Stimulated activated CD8-positive, alpha-beta memory T cell treated with anti-CD3 and anti-CD28 coated beads, Interleukin-4, amount 100 ng/mL, for 4 hours (primary cell): ENCODE results near the gene BCL2L15.

Source experiments
- DNase-seq, 2 donors: peaks; one replicate each; pipeline ENCODE4 v3.0.0-alpha.2; 2020; ENCODE audit warnings: low read depth in 2 of 2, low spot score in 1 of 2

BCL2L15 gene

DNA sequence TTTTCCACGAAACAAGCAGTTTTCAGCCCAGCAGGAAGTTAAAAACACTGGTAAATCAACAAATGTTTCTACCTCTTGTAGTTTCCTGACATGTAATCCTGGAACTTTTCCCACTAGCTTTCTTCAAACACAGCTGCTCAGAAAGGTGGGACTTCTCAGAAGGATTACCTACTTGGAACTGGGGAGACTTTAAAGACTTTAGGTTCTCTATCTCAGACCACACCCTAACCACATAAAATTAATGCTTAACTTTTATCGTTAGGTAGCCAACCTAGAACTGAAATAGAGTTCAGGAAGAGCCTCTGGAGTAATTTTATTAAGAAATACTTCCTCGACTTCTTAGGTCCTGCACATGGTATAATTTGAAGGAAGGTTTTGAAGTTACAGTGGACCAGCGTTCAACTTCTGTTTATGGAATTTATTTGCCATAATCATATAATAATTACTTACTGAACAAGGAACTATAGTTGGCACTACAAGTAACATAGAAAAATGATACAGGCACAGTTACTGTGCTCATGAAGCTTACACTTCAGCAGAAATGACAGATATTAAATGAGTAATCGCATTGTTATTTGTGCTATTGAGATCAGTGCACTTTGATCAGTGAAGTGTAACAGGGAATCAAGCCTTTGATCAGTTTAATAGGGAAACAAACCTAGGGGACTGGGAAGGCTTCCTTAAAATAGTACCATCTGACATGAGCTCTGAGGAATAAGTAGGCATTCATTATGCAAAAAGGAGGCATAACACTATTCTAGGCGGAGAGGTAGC lies at the start of gene BCL2L15:
Gene BCL2L15, minus strand, starts transcription at position 180 of the 774 bp plus-strand sequence. CDS start 206 bp downstream, outside the sequence.
- no peak for DNase-seq

DNA sequence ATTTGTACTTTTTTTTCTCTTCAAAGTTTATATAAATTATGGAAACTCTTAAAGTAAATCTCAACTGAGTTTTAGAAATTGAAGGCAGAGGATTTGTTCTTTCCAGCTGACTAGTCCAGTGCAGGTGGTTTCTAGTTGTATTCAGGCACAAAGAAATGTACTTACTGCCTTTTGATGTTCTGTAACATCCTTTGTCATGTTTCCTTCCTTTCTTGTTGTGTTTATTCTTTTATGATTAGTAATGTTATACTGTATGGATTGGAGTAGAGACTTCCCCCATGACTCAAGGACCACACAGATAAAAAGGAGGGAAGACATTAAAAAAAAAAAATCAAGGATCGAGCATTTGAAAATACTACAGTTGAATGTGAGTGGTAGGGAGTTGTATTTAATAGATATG lies 49.8 kb upstream of the BCL2L15 start:
- no peak for DNase-seq

DNA sequence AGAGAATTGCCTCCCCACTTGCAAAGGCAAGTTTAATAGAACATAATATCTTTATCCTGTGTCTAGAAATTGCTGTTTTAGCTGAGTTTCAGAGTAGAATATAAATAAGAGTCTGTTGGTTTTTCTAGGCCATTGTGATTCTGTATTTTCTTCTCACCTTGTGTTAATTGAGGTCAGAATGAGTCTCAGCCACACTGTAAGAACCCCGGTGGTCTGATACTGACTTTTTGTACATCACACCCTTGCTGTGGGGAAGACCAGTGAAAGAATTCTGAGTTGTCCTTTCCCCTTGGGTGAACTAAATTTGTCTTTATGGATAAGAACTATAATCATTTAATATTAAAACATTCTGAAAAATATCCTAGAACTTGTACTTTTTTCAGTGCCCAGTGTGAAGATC lies 48.6 kb upstream of the BCL2L15 start:
- DNase-seq: no peak

DNA sequence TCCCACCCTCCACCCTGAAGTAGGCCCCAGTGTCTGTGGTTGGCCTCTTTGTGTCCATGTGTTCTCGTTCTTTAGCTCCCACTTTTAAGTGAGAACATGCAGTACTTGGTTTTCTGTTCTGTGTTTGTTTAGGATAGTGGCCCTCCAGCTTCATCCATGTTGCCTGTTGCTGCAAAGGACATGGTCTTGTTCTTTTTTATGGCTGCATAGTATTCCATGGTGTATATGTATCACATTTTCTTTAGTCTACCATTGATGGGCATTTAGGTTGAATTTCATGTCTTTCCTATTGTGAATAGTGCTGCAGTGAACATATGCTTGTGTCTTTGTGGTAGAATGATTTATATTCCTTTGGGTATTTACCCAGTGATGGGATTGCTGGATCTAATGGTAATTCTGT lies 47.8 kb upstream of the BCL2L15 start:
- DNase-seq: no peak

DNA sequence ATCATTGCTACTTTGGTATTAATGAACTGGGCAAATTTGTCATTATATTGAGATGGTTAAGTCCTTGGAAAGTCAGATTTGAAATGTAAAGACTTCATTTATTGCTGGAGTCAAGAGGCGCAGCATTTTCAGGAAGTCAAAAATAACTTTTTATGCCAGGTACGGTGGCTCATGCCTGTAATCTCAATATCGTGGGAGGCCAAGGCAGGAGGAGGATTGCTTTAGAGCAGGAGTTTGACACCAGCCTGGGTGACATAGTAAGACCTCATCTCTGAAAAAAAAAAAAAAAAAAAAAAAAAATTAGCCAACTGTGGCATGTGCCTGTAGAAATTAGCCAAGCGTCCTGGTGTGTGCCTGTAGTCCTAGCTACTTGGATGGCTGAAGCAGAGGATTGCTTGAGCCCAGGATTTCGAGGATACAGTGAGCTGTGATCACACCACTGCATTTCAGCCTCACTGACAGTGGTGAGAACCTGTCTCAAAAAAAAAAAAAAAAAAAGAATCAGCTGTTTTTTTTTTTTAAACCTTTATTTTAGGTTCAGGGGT lies 47.2 kb upstream of the BCL2L15 start:
- DNase-seq: no peak

DNA sequence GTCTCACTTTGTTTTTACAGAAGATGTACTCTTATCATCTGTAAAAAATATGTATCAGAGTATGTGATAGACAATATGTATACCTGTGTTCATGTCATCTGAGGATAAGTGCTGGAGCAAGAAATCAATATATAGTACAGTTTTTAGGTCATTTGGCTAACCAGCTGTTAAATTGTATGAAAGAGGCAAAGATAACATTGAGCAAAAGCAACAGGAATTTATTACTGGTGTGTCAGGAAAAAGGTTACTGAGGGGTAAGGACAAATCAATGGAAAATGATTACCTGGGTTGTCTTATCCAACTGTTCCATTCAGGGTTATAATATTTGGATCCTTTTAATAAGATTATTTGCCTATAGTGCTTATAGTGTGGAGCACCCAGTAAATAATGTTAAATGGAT lies 46.6 kb upstream of the BCL2L15 start:
- DNase-seq: no peak

DNA sequence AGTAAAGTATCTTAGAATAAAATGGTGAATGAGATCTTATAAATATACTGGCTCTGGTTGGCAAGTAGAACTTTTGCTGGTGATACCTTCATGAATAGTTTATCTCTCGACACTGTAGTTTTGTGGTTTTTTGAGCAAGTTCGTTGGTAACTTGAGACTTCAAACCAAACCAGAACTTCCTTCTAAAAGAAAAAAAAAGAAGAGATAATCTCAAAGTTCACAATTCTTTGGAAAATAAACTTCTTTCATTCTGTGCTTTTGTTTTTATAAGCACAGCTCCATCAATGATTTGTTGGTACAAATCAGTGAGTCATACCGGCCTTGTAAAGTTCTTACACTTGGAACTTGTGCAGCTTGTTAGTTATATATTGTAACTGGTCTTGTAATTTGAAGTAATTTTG lies 44.1 kb upstream of the BCL2L15 start:
- DNase-seq: no peak

DNA sequence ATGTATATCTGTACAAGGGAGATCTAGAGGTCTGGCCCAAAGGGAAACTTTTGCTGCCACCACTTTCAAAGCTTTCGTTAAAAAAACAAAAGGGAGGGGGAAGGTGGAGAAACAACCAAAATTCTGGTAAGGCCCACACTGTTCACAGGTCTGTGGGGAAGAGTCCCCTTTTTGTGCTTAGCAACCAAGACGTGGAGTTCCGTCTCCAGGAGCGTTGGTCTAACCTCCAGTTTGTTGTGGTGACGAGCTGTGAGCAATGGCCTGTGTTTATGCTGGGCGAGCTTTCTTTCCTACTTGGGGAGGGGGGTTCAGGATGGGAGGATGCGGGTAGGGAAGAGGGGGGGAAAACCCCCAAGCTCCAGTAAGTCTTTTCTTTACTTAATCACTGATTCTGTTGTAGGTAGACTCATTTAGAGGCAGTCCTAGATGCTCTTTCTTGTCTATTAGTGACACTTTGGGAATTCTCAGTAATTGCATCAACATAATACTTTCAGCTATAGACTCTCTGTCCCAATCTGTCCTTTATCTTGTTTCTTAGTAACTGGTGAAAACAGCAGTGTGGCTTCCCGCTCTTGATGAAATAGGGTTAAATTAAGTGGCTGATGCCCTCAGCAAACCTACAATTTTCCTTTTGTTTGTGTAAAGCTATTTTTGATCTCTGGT lies 43.2 kb upstream of the BCL2L15 start:
- DNase-seq: peak; percentile 24 to 36

DNA sequence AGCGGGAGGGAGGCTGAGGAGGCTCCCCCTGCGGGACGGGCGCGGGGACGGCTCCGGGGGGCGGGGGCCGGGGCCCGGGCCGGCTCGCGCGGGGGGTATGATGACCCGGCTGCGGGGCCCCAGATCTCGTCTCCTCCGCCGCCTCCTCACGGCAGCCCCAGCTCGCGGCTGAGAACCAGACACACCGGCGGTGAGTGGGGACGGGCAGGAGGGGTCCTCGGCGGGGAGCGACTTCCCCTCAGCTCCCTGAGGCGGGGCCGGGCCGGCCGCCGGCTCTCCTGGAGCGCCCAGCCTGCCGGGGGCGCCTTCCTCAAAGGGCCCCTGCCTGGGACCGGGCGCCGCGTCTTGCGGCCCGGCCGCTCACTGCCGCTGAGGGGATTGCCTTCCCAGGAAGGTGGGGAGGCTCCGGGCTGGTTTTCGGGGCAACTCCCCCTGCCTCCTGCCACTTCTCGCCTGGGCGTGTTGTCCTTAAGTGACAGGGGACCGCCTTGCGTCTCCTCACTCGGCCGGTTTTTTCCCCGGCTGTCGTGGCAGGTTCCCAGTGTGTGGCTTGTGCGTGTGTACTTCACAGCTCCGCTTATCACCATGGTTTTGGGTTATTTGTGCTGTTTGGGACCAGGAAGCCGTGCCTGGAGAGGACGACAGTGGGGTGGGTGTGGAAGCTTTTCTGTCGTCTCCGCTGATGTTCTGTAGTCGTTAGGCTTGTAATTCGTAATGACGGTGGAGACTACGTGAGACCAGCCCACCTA lies 42.5 kb upstream of the BCL2L15 start:
- DNase-seq: peak; percentile 20 to 48

DNA sequence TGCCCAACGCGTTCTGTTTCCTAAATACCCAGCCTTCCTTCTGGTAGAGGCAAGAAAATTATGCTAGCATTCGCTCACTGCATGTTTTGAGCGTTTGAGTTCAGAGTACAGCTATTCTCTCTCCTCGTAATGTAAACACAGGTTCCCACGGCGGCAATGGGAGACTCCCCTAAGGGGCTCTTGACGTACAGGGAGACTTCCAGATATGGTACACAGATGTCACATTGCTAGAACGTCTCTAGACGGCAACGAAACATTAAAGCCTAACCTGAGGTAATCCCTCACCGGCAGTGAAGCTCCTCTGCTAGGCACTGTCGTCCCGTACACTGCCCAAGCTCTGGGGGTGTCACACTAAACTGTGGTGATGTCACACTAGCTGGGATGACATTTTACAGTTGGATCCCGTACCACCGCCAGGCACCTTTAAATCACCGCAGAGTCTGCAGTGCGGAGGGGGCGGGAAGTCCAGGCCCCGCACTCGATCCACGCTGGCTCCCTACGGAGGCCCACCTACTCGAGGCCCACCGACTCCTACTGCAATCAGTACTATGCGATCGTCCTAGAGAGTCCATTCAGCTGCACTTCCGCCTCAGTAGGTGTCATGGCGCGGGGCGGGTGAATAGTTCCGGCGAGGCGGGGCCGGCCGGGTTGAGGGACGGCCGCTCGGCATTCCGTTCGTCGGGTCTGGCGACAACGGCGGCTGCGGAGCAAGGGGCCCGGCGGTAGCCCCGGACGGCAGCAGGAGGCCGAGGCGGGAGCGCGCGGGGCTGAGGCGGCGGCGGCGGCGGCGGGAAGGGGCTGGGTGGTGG lies 41.8 kb upstream of the BCL2L15 start, which contains the start of gene HIPK1:
Gene HIPK1, plus strand, starts transcription at position 384 of the 809 bp plus-strand sequence.
- peak; percentile 83 to 85 for DNase-seq

DNA sequence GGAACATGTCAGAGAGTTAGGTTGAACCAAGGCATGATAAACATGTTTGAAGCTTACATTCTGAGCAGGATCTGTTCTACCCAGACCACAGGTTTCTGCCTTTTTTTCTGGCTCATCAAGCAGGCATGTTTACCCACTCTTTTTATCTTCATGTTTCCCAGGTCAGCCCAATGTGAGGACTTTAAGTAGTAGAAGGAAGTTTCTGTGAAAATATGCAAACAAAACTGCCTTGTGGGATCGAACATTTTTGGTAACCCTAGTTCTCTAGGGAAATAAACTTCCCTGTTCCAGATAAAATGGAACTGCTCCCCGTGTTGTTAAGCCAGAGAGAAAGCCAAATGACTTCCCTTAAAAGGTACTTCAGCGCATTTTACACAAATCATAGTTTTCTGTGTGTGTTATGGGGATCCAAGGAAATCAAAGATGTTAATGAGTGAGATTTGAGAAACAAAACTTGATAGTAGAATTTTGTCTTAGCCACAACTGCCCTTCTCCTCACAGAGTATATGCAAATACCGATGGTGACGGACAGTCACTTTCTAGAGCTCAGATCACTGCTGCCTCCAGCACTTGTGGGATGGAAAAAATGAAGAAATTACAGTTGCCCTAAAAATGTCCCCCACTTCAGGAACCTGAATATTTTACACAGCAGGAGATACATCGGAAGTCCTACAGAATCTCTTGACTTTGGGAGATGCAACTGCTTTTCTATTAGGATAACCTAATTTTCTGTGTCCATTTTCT lies 41.0 kb upstream of the BCL2L15 start:
- no peak for DNase-seq

DNA sequence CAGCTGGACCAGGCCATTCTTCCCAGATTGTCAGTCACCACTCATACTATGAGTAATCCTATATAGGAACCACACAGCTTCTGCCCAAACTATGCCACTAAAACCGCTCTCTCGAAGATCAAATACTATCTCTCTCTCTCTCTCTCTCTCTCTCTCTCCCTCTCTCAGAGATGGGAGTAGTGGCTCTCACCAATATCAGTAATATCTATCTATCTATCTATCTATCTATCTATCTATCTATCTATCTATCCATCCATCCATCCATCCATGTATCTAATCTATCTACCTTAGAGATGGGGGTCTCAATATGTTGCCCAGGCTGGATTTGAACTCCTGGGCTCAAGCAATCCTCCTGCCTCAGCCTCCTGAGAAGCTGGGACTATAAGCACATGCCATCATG lies 37.1 kb upstream of the BCL2L15 start:
- DNase-seq: no peak

DNA sequence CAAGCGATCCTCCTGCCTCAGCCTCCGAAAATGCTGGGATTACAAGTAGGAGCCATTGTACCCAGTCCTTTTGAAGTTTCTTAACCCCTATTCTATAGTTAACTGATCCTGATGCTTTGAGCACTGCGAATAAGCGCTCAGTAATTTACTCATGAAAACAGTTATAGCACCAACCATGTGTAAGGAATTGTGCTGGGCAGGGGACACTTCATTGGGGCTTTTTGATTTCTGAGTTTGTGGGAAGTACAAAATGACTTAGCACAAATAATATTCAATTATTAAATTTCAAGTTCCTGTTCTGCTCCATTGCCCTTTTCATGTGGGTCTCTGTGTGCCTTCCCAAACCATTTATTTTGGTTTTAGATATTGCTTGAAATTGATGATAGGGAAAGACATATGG lies 35.6 kb upstream of the BCL2L15 start:
- no peak for DNase-seq

DNA sequence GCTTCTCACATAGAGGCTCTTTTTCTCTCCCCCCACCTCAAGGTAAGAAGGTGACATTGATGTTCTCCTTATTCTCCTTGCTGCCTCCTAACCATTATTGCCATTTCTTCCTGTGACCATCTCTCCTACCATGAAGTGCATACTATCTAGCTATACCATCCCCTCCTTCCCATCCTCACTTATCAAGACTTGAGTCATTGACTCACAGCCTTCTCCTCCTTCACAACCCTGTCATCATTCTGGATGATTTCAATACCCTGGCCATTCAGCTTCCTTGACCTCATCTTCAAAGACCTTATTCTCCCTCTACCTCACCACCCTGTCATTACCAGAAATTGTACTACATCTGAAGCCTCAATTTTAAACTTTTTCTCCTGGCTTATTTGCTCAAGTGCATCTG lies 30.9 kb upstream of the BCL2L15 start:
- no peak for DNase-seq

DNA sequence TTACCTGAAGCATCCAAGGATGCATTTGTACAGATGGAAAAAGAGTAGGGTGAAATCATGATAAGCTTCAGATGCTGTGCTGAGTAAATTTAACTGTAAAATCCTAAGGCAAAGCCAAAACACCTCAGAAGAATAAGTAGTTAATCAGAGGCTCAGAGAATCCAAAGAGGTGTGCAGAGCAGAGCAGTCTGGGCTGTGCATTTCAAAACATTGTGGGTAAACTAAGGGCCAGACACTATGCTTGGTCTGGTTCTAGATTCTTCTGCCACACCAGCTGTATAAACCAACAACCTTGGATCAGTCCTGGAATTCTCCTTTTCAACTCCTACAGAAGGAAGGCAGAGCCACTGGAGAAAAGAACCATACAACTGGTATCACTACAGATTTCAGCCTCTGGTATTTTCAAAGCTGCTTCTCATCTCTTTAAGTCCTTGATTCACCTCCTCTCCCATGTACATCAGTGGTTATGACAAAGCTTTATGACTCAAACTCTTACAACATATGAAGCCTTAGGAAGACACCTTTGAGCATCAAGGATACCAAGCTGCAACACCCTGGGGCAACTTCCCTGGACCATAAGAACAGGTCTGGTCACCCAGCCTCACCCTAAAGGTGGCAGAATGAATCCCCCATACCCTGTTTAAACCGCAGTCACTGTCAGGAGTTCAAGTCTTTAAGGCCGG lies 30.2 kb upstream of the BCL2L15 start:
- DNase-seq: no peak

DNA sequence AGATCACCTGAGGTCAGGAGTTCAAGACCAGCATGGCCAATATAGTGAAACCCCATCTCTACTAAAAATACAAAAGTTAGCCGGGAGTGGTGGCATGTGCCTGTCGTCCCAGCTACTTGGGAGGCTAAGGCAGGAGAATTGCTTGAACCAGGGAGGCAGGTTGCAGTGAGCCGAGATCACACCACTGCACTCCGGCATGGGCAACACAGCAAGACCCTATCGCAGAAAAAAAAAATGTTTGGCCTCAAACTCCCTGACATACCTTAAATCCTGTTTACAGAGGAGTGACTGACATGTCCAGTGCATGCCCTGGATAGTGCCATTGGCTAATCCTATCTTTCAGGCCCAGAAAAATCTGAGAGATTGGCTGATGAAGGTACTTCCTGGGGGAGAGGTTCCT lies 29.6 kb upstream of the BCL2L15 start:
- DNase-seq: no peak

DNA sequence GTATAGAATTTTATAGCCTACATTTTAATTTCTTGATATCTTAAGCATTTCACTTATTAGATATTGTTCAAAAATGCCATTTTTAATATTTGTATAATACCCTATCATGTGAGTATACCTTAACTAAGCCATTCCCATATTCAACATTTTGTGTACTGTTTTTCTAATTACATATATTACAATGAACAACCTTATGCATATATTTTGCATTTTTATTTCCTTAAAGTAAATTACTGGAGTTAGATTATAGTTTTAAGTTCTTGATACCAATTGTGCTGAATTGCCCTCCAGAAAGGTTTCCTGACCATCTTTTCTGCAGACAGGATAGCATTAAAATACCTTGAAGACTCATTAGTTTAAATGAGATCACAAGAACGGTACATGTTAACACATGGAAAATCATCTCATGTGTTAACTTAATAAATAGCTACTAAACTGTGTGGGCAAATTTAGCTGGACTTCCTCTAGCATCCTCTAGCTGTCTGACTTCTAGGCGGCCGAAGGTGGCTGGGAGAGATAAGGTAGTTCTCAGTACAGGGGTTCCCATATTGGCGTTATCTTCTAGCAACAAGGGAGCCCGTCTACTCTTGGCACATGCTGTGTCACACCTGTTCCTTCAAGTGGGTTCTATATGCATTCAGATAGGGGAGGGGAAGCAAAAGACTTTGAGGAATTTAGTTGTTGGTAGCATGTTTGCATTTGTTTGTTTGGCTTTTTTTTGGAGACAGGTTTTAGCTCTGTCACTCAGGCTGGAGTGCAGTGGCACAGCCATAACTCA lies 26.7 kb upstream of the BCL2L15 start:
- no peak for DNase-seq

DNA sequence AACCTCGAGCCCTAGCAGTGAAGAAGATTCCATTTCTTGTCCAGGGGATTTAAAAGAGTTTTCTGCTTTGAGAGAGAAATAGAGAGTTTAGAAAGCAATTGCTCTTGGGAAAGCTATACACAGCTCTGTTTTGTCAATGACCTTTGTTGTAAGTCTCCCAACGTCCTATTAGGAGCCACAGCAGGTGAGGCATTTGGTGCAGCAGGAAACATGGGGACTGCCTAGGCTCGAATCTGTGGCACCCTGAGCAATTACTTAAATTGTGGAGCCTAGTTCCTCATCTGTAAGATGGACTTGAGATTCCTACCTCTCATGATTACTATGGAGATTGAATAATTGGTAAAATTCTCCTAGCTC lies 25.9 kb upstream of the BCL2L15 start:
- no peak for DNase-seq
